Activated CD4-positive, alpha-beta T cell treated with anti-CD3 and anti-CD28 coated beads for 36 hours (primary cell): Measurements from ENCODE around the gene KRTAP29-1. TPM values are rescaled to one million over a fixed set of nuclear protein-coding genes. Genes with fewer than 3 reads are reported as not detected.

Source experiments
- ATAC-seq: fragments of 200-7000 bp; cut with Tn5 transposase; one replicate; pipeline ENCODE4 v1.10.0; 2021; ENCODE audit warnings: mild to moderate bottlenecking, moderate library complexity
- CTCF ChIA-PET: fragments of 350-600 bp; sonication (Branson Sonifier 250); formaldehyde crosslinking; loops from one replicate; lab custom pipeline; 2021; ENCODE audit warnings: antibody characterized with exemption; lab: Charles Lee
- POLR2A ChIA-PET: fragments of 350-600 bp; sonication (Branson Sonifier 250); formaldehyde crosslinking; loops from one replicate; lab custom pipeline; 2021; ENCODE audit warnings: antibody characterized with exemption, inconsistent platforms; lab: Charles Lee
- DNase-seq: peaks from one replicate; pipeline ENCODE4 v3.0.0-alpha.2; 2020
- H3K27ac Mint-ChIP-seq: one replicate; pipeline ENCODE4 v1.8.0; 2021; ENCODE audit warnings: mixed read lengths
- H3K27me3 Mint-ChIP-seq: one replicate; pipeline ENCODE4 v1.8.0; 2021; ENCODE audit warnings: mixed read lengths
- H3K36me3 Mint-ChIP-seq: one replicate; pipeline ENCODE4 v1.8.0; 2021; ENCODE audit warnings: low read depth, mixed read lengths
- H3K4me1 Mint-ChIP-seq: one replicate; pipeline ENCODE4 v1.8.0; 2021; ENCODE audit warnings: mixed read lengths
- H3K4me3 Mint-ChIP-seq: one replicate; pipeline ENCODE4 v1.8.0; 2021; ENCODE audit warnings: mild to moderate bottlenecking, moderate library complexity, mixed read lengths
- H3K9me3 Mint-ChIP-seq: one replicate; pipeline ENCODE4 v1.8.0; 2021; ENCODE audit warnings: low read depth, mixed read lengths
- intact Hi-C, 2 experiments: fragments of 100-400 bp; cut with DNase I in 1 of 2; cut with micrococcal nuclease in 1 of 2; formaldehyde crosslinking; loops; one replicate each; pipeline versions ENCODE4 v1.14.2 to v1.15.1; 2022 to 2024; cut with DNase I, micrococcal nuclease
- total RNA-seq, 2 experiments: library from RNA; stranded (reverse); gene quantifications; one replicate each; pipeline ENCODE4 v1.2.3, GENCODE V29; 2021

Gene KRTAP29-1
- total RNA-seq, 2 experiments from 2014 or later = not detected

DNA sequence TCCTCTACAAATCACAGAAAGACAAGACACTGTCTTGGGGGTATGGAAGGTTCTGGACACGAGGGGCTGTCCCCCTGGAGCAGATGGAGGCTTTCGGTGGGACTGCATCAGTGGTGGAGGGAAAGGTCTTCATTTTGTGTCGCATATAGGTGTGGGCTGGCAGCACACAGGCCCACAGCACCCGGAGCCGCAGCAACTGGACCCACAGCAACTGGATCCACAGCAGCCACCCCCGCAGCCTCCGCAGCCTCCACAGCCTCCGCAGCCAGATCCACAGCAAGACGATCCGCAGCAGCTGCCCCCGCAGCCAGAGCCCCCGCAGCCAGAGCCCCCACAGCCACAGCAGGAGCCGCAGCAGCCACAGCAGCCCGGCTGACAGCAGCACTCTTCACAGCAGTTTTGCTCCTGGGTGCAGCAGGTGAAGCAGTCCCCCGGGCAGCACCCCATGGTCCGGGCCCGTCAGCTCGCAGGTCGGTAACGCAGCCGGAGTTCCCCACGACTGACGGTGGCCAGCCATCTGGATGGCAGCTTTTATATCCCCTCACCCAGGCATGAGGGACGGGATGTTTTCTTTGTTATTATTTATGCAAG, 12.6 kb upstream of the KRTAP29-1 start, which contains the start of gene KRTAP17-1:
KRTAP17-1 (minus strand) TSS at position 507 of the 591 bp plus-strand sequence; CDS start at position 447, 60 bp downstream.
- peaks cover 11% of the 10 kb centered on the region for H3K9me3 Mint-ChIP-seq
- DNase-seq = no peak
- no peak within 1 kb of the TSS for H3K27ac Mint-ChIP-seq
- POLR2A ChIA-PET = no interaction called here
- intact Hi-C loops = no loop called here
- CTCF ChIA-PET = interaction anchor here (1.5 kb wide), 1 partner anchor 13 kb away, joined by 4 read pairs; no protein-coding TSS in a partner anchor
- no peak within 1 kb of the TSS for H3K4me3 Mint-ChIP-seq
- H3K4me1 Mint-ChIP-seq = peaks cover 14% of the 10 kb centered on the region
- H3K27me3 Mint-ChIP-seq = no peaks in the 10 kb centered on the region
- H3K36me3 Mint-ChIP-seq = no peaks in the 10 kb centered on the region
- no peak for ATAC-seq

DNA sequence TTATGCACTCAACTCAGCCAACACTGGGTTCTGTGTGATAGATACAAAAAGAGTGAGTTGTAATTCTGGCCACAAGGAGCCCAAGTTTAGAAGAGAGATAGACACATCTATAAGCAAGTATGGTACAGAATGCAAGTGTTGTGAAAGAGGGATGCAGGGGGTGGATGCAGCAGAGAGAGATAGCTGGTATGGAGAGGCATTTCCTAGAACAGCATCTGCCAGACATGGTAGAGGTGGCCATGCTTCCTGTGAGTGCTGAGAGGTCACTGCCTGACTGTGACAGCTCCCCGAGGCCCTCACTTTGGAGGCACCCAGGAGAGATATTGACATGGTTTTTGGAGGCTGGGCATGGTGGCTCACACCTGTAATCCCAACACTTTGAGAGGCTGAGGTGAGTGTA, 8.5 kb upstream of the KRTAP29-1 start:
- ATAC-seq = no peak
- Mint-ChIP-seq H3K36me3 (no peaks in the 10 kb centered on the region), H3K4me3 (no peak overlapping the region), H3K4me1 (peaks cover 52% of the 10 kb centered on the region), H3K9me3 (no peaks in the 10 kb centered on the region), H3K27me3 (no peaks in the 10 kb centered on the region), H3K27ac (peak overlapping the region; percentile 23)
- intact Hi-C loops = no loop called here
- ChIA-PET POLR2A (no interaction called here), CTCF (interaction anchor here (0.7 kb wide), 1 partner anchor 62 kb away, joined by 3 read pairs; no protein-coding TSS in a partner anchor)
- DNase-seq = no peak

DNA sequence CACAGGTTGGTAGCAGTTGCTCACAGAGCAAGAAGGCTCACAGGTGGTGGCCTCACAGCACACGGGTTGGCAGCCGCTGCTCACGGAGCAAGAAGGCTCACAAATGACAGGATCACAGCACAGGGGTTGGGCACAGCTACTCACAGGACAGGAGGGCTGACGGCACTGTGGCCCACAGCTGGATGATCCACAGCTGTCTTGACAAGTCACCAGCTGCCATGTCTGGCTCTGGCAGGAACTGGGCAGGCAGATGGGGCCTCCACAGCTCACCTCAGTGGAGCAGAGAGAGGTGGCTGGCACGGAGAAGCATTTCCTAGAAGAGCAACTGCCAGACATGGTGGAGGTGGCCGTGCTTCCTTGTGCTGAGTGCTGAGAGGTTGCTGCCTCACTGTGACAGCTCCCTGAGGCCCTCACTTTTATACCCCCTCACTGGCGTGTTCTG, 6.3 kb upstream of the KRTAP29-1 start, which contains the start of gene KRTAP16-1:
KRTAP16-1 (minus strand) TSS at position 392 of the 442 bp plus-strand sequence; CDS start at position 336, 56 bp downstream.
- DNase-seq = peak; percentile 64
- Mint-ChIP-seq H3K4me1 (peaks cover 52% of the 10 kb centered on the region), H3K36me3 (no peaks in the 10 kb centered on the region), H3K27ac (peak within 1 kb of the TSS; percentile 83), H3K9me3 (no peaks in the 10 kb centered on the region), H3K27me3 (no peaks in the 10 kb centered on the region), H3K4me3 (peak within 1 kb of the TSS; percentile 47)
- peak; percentile 71 for ATAC-seq
- ChIA-PET POLR2A (interaction anchor here (1.0 kb wide), 1 partner anchor 14 kb away, joined by 5 read pairs; no protein-coding TSS in a partner anchor), CTCF (interaction anchor here (0.5 to 2.9 kb wide), 6 partner anchors 13 to 380 kb away, joined by 3 to 24 read pairs (median 4); no protein-coding TSS in a partner anchor)
- intact Hi-C loops = no loop called here

DNA sequence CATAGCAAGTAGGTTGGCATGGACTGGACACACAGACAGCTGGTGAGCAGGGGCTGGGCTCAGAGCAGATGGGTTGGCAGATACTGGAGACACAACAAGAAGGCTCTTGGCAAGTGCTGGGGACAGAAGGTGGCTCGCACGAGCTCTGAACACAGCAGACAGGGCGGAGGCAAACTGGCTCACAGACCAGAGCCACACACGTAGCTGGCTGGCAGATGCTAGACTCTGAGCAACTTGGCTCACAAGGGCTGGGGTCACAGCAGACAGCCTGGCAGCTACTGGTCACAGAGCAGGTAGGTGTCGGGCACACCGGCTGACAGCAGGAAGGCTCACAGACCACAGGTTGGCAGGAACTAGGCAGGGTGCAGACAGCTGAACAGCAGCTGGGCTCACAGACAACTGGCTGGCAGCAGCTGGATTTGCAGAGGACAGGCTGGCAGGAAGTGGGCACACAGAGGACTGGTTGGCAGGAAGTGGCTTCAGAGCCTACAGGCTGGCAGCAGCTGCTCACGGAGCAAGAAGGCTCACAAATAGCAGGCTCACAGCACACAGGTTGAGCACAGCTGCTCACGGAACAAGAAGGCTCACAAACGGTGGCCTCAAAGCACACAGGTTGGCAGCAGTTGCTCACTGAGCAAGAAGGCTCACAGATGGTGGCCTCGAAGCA, 5.7 kb upstream of the KRTAP29-1 start:
- H3K27me3 Mint-ChIP-seq = no peaks in the 10 kb centered on the region
- no peaks in the 10 kb centered on the region for H3K9me3 Mint-ChIP-seq
- POLR2A ChIA-PET = interaction anchor here (1.0 kb wide), 1 partner anchor 14 kb away, joined by 5 read pairs; no protein-coding TSS in a partner anchor
- H3K36me3 Mint-ChIP-seq = no peaks in the 10 kb centered on the region
- CTCF ChIA-PET = interaction anchor here (0.7 to 2.9 kb wide), 5 partner anchors 14 to 192 kb away, joined by 3 to 24 read pairs (median 3); no protein-coding TSS in a partner anchor
- peak overlapping the region; percentile 47 for H3K4me3 Mint-ChIP-seq
- H3K4me1 Mint-ChIP-seq = peaks cover 52% of the 10 kb centered on the region
- peak overlapping the region; percentile 83 for H3K27ac Mint-ChIP-seq
- ATAC-seq = peak; percentile 80
- intact Hi-C loops = no loop called here
- peak; percentile 76 for DNase-seq

DNA sequence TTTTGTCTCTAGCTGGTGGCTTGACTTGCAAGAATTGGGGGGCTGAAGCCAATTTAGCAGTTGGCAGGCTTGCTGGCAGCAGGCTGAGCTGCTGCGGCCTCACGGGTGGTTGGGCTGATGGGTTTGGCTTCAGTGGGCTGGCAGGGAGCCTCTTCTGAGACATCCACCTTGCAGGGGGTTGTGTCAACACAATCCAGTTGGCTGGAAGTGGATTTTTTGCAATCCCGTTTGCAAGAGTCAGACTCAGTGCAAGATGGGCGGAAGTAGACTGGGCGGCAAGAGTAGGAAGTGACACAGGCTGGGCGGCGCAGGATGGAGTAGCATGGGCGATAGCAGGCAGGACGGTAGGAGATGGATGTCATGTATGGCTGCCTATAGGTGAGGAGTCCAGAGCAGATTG, 5.0 kb upstream of the KRTAP29-1 start:
- ChIA-PET CTCF (interaction anchor here (0.5 to 2.9 kb wide), 3 partner anchors 14 to 189 kb away, joined by 3 to 24 read pairs (median 3); no protein-coding TSS in a partner anchor), POLR2A (no interaction called here)
- H3K36me3 Mint-ChIP-seq = no peaks in the 10 kb centered on the region
- H3K27me3 Mint-ChIP-seq = no peaks in the 10 kb centered on the region
- H3K4me3 Mint-ChIP-seq = no peak overlapping the region
- no peak for DNase-seq
- H3K9me3 Mint-ChIP-seq = no peaks in the 10 kb centered on the region
- peak overlapping the region; percentile 83 for H3K27ac Mint-ChIP-seq
- ATAC-seq = no peak
- intact Hi-C loops = no loop called here
- H3K4me1 Mint-ChIP-seq = peaks cover 52% of the 10 kb centered on the region

DNA sequence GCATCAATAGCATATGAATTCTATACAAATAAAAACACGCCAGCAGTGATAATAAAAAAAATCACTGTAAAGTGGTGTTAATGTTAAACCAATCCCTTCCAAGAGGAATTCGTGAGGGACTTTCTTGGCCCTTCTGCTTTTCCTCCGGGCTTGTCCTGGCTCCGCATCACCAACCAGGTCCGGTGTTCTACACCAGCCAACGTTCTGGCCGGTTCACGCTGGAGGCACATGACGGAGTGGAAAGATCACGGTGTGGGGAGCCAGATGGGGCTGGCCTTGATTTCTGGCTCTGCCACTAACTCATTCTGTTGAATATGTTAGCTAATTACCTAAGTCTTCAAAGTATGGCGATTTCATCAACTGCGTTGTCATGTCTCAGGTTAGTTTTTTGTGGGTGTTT, 1.4 kb upstream of the KRTAP29-1 start:
- Mint-ChIP-seq H3K4me3 (no peak overlapping the region), H3K36me3 (no peaks in the 10 kb centered on the region), H3K27ac (no peak overlapping the region), H3K4me1 (peaks cover 33% of the 10 kb centered on the region), H3K9me3 (no peaks in the 10 kb centered on the region), H3K27me3 (no peaks in the 10 kb centered on the region)
- no peak for ATAC-seq
- no peak for DNase-seq
- intact Hi-C loops = no loop called here
- POLR2A ChIA-PET = no interaction called here
- CTCF ChIA-PET = no interaction called here

DNA sequence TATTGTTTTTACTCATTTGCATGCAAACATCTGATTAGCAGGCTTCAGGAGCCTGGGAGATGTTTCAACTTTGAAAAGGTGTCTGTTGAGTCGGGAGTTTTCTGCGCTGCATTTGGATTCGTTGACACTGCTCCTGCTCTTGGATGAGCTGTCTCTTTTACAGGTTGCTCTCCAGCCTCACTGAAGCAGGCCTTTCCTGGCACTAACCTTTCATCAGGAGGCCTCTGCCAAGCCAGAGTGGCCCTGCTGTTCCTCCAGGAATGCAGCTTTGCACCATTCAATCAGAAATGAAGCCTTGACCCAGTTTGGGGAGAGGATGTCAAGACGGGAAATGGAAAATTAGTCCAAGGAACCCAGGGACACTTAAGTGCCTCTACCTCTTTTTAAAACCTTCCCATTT, 330 bp upstream of the KRTAP29-1 start:
- Mint-ChIP-seq H3K4me3 (no peak overlapping the region), H3K27me3 (no peaks in the 10 kb centered on the region), H3K9me3 (no peaks in the 10 kb centered on the region), H3K27ac (no peak overlapping the region), H3K4me1 (peaks cover 22% of the 10 kb centered on the region), H3K36me3 (no peaks in the 10 kb centered on the region)
- CTCF ChIA-PET = no interaction called here
- POLR2A ChIA-PET = no interaction called here
- DNase-seq (no peak), ATAC-seq (no peak)
- intact Hi-C loops = no loop called here

DNA sequence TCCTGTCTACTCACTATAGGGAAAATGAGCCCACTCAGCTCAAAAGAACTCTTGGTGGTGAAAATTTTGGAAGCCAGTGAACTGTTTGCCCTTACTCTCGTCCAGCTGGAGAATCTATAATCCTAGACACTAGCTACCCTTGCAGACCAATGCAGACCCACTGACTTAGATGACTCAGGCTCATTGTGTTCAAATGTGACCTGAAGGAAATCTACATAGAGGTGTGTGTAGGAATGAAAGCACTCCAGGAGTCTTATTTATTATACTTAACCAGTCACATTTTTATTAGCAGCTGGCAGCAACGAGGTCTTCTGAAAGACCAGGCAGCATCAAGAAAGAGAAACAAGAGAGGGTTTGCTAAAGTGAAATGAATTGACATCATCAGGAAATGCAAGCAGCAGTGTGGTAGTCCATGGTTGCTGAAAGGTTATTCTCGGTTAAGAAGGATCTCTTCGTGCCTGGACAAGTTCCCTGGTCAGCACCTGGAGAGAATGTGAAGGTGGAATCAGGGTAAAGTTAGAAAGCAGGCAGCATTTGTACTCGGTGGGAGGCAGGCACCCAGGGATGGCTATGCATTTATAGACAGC, 1.4 kb downstream of the KRTAP29-1 start:
- no peak overlapping the region for H3K4me3 Mint-ChIP-seq
- H3K27ac Mint-ChIP-seq = no peak overlapping the region
- ATAC-seq = no peak
- H3K9me3 Mint-ChIP-seq = no peaks in the 10 kb centered on the region
- no peaks in the 10 kb centered on the region for H3K36me3 Mint-ChIP-seq
- intact Hi-C loops = no loop called here
- H3K27me3 Mint-ChIP-seq = no peaks in the 10 kb centered on the region
- no peak for DNase-seq
- POLR2A ChIA-PET = no interaction called here
- H3K4me1 Mint-ChIP-seq = peaks cover 5% of the 10 kb centered on the region
- CTCF ChIA-PET = no interaction called here

DNA sequence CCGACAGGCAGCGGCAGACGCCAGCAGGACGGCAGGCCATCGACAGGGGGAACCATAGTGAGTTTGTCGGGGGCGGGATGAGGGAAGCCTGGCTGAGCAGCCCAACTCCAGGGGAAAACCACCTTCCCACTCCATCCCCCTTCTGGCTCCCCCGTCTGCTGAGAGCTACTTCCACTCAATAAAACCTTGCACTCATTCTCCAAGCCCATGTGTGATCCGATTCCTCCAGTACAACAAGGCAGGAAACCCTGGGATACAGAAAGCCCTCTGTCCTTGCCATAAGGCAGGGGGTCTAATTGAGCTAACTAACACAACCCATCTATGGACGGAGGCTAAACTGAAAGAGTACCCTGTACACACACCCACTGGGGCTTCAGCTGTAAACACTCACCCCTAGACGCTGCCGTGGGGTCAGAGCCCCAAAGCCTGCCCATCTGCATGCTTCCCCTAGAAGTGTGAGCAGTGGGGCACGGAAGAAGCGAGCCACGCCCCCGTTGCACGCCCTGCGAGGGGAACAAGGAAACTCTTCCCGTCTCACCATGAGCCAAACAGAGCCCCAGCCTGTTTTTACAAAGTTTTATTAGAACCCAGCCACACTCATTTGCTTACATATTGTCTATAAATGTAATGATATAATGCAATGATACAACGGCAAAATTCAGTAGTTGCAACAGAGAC, 4.1 kb downstream of the KRTAP29-1 start:
- ChIA-PET POLR2A (no interaction called here), CTCF (no interaction called here)
- H3K36me3 Mint-ChIP-seq = no peaks in the 10 kb centered on the region
- H3K27me3 Mint-ChIP-seq = no peaks in the 10 kb centered on the region
- no peak overlapping the region for H3K27ac Mint-ChIP-seq
- DNase-seq (no peak), ATAC-seq (no peak)
- peaks cover 5% of the 10 kb centered on the region for H3K4me1 Mint-ChIP-seq
- intact Hi-C loops = no loop called here
- no peak overlapping the region for H3K4me3 Mint-ChIP-seq
- H3K9me3 Mint-ChIP-seq = no peaks in the 10 kb centered on the region

DNA sequence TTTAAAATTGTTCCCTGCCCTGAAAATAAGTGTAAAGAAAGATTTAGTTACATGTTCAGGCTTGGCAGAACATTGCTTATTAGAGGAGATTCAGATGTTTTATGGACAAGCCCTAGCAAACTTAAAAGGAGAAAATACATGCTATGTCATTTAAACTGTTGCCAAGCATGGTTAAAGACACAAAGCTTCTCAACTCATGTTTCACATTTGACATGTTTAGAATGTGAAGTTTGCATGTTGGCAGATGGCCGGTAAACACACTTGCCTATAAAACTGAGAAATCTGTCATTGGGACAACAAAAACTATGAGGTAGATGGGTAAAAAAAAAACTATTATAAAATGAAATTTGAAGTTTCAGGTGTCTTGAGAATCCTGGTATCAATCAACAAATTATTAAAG, 5.8 kb downstream of the KRTAP29-1 start:
- Mint-ChIP-seq H3K4me3 (no peak overlapping the region), H3K27me3 (no peaks in the 10 kb centered on the region), H3K27ac (no peak overlapping the region), H3K36me3 (no peaks in the 10 kb centered on the region), H3K9me3 (no peaks in the 10 kb centered on the region), H3K4me1 (peaks cover 5% of the 10 kb centered on the region)
- CTCF ChIA-PET = no interaction called here
- intact Hi-C loops = no loop called here
- POLR2A ChIA-PET = no interaction called here
- ATAC-seq (no peak), DNase-seq (no peak)

DNA sequence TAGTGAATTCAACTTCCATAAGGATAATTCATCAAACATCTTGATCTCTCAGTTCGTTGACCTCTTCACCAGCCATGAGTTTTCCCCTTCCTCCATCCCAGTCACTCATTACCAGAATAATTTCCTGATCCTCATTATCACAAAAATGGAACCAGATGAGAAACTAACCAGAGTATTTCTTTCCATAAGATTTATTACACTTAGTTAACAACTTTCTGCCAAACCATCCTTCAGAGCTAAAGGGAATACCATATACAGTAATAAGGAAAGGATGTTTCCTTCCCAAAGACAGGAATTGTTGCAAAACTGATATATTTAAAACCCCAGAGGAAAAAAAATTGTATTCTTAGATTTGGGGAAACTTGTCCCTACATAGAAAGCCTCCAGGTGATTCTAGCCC, 8.6 kb downstream of the KRTAP29-1 start:
- ChIA-PET POLR2A (no interaction called here), CTCF (no interaction called here)
- DNase-seq (no peak), ATAC-seq (no peak)
- intact Hi-C loops = no loop called here
- no peaks in the 10 kb centered on the region for H3K4me1 Mint-ChIP-seq
- no peaks in the 10 kb centered on the region for H3K36me3 Mint-ChIP-seq
- no peak overlapping the region for H3K27ac Mint-ChIP-seq
- H3K27me3 Mint-ChIP-seq = no peaks in the 10 kb centered on the region
- no peaks in the 10 kb centered on the region for H3K9me3 Mint-ChIP-seq
- H3K4me3 Mint-ChIP-seq = no peak overlapping the region
